K562 (cell line): ENCODE data around the gene PCCA. TPM values are rescaled to one million over a fixed set of nuclear protein-coding genes. Genes with fewer than 3 reads are reported as not detected.

Source experiments
- ATAC-seq: fragments of 200-7000 bp; cut with Tn5 transposase; 3 replicates; pipeline ENCODE4 v1.9.1; 2020; ENCODE audit warnings: moderate library complexity
- BruUV-seq: library from RNA; stranded (reverse); fragments of 400-500 nt; replicated peaks from 2 replicates; lab custom pipeline; 2021; lab: Mats Ljungman, UMichigan
- CTCF ChIA-PET: fragments of 300-600 bp; formaldehyde crosslinking; extraction: SDS; loops from one replicate; lab custom pipeline; 2021; ENCODE audit warnings: low intra/inter-chr PET ratio; lab: Yijun Ruan, JAX
- POLR2A ChIA-PET: fragments of 300-600, 350-650 bp; sonication (Branson Sonifier 250); formaldehyde crosslinking; extraction: SDS; loops from one replicate; lab custom pipeline; 2021; ENCODE audit warnings: antibody characterized with exemption, inconsistent platforms; lab: Yijun Ruan, JAX
- DNase-seq, 4 experiments: peaks; one replicate each; pipeline versions ENCODE4 v3.0.0 to v3.0.0-alpha.2; 2011 to 2018; ENCODE audit warnings: low spot score in 3 of 4, mixed read lengths in 3 of 4; ENCODE audit errors: extremely low read depth in 1 of 4
- FAIRE-seq: peaks from 2 replicates; lab custom pipeline; 2011; peaks lifted over from hg19 to GRCh38; lab: Jason Lieb, UNC
- H2AFZ ChIP-seq: 2 replicates; pipeline ENCODE4 v1.6.0; 2011; ENCODE audit warnings: low read depth, low read length, control low read depth, inconsistent platforms
- H3K27ac ChIP-seq: fragments of 200-600 bp; 3 replicates; pipeline ENCODE4 v1.8.0; 2011; ENCODE audit warnings: low read depth, mild to moderate bottlenecking, control low read depth, inconsistent platforms, low read length, moderate library complexity, mixed read lengths; ENCODE audit errors: extremely low read depth
- H3K27me3 ChIP-seq, 2 experiments: fragments of 300-600 bp in 1 of 2; 2 replicates in 1 of 2; 3 replicates in 1 of 2; pipeline versions ENCODE4 v1.6.0 to v1.8.0; 2011; ENCODE audit warnings: inconsistent platforms in 2 of 2, low read length in 2 of 2, mild to moderate bottlenecking in 1 of 2, mixed read lengths in 1 of 2, moderate library complexity in 1 of 2; ENCODE audit not compliant: control insufficient read depth in 2 of 2, insufficient read depth in 2 of 2
- H3K36me3 ChIP-seq: fragments of 300-600 bp; 3 replicates; pipeline ENCODE4 v1.8.0; 2011; ENCODE audit warnings: mild to moderate bottlenecking, low read length, inconsistent platforms; ENCODE audit not compliant: control insufficient read depth, insufficient read depth
- H3K4me1 ChIP-seq, 2 experiments: fragments of 200-600 bp in 1 of 2; replicated peaks in 1 of 2; 2 replicates in 1 of 2; 3 replicates in 1 of 2; pipeline versions ENCODE4 v1.5.1 to v1.8.0; 2011; ENCODE audit warnings: inconsistent platforms in 2 of 2, low read length in 2 of 2, mild to moderate bottlenecking in 1 of 2, mixed read lengths in 1 of 2, moderate library complexity in 1 of 2; ENCODE audit not compliant: control insufficient read depth in 2 of 2, insufficient read depth in 2 of 2
- H3K4me2 ChIP-seq: 2 replicates; pipeline ENCODE4 v1.6.1; 2011; ENCODE audit warnings: low read length, control low read depth, inconsistent platforms, mixed read lengths; ENCODE audit not compliant: insufficient read depth
- H3K4me3 ChIP-seq: fragments of 200-600 bp; sonication (generic), shearing (Covaris generic); 2 replicates; pipeline ENCODE4 v1.5.1; 2016; ENCODE audit warnings: control low read depth, inconsistent platforms
- H3K79me2 ChIP-seq: fragments of 200-600 bp; 3 replicates; pipeline ENCODE4 v1.8.0; 2011; ENCODE audit warnings: low read length, inconsistent platforms; ENCODE audit not compliant: control insufficient read depth, insufficient read depth
- H3K9ac ChIP-seq, 2 experiments: 2 replicates each; pipeline versions ENCODE4 v1.6.0 to v1.6.1; 2011; ENCODE audit warnings: low read depth in 2 of 2, low read length in 2 of 2, control low read depth in 1 of 2, inconsistent platforms in 1 of 2, mild to moderate bottlenecking in 1 of 2, mixed read lengths in 1 of 2; ENCODE audit not compliant: insufficient read depth in 1 of 2
- H3K9me1 ChIP-seq: one replicate; pipeline ENCODE4 v1.6.0; 2011; ENCODE audit warnings: inconsistent platforms, mild to moderate bottlenecking, low read length, moderate library complexity; ENCODE audit not compliant: control insufficient read depth, insufficient read depth
- H3K9me3 ChIP-seq: replicated peaks from 2 replicates; pipeline ENCODE4 v1.5.1; 2011; ENCODE audit warnings: low read depth, low read length, inconsistent platforms; ENCODE audit not compliant: control insufficient read depth, insufficient read depth
- H4K20me1 ChIP-seq: replicated peaks from 2 replicates; pipeline ENCODE4 v1.6.1; 2011; ENCODE audit warnings: low read length, inconsistent platforms, mixed read lengths; ENCODE audit not compliant: control insufficient read depth, insufficient read depth
- CBFB ChIP-seq: sonication (generic); formaldehyde crosslinking; IDR thresholded peaks from 2 replicates; pipeline ENCODE4 v1.4.0; 2020; ENCODE audit warnings: mild to moderate bottlenecking, missing genetic modification reagents
- CSDE1 ChIP-seq, 2 experiments: fragments of 450-650 bp; IDR thresholded peaks; 2 replicates each; pipeline ENCODE4 v1.6.1; 2016; ENCODE audit warnings: mild to moderate bottlenecking in 1 of 2
- ELK1 ChIP-seq: sonication (generic); formaldehyde crosslinking; IDR thresholded peaks from 2 replicates; pipeline ENCODE4 v1.8.1; 2022; ENCODE audit warnings: missing genetic modification reagents
- GATA2 ChIP-seq: sonication (generic); formaldehyde crosslinking; IDR thresholded peaks from 2 replicates; pipeline ENCODE4 v1.4.0; 2020; ENCODE audit warnings: mild to moderate bottlenecking, missing genetic modification reagents
- HNRNPH1 ChIP-seq: fragments of 200-400 bp; formaldehyde crosslinking; optimal IDR thresholded peaks from 2 replicates; pipeline ENCODE3; 2017; ENCODE audit warnings: low read depth, mild to moderate bottlenecking, low read length, moderate library complexity
- MCM3 ChIP-seq: fragments of 450-650 bp; IDR thresholded peaks from 2 replicates; pipeline ENCODE4 v1.6.1; 2016
- NKRF ChIP-seq: fragments of 450-650 bp; IDR thresholded peaks from 2 replicates; pipeline ENCODE4 v1.6.1; 2016; ENCODE audit warnings: borderline replicate concordance
- NR3C1 ChIP-seq: sonication (generic); formaldehyde crosslinking; IDR thresholded peaks from 2 replicates; pipeline ENCODE4 v1.8.1; 2022; ENCODE audit warnings: missing genetic modification reagents
- PHF8 ChIP-seq: fragments of 200-600 bp; sonication (generic); IDR thresholded peaks from 2 replicates; pipeline ENCODE4 v1.6.1; 2012; ENCODE audit warnings: mixed run types, mild to moderate bottlenecking, inconsistent platforms, low read length, moderate library complexity, borderline replicate concordance
- POU5F1 ChIP-seq: fragments of 150-350 bp; IDR thresholded peaks from 2 replicates; pipeline ENCODE4 v1.6.1; 2014; ENCODE audit warnings: borderline replicate concordance, low read length, low read depth, mild to moderate bottlenecking; ENCODE audit not compliant: partially characterized antibody
- TCF15 ChIP-seq: fragments of 250-450 bp; sonication (Bioruptor Pico); IDR thresholded peaks from 2 replicates; pipeline ENCODE4 v1.8.0; 2022; ENCODE audit warnings: moderate library complexity, mild to moderate bottlenecking, inconsistent platforms
- ZNF124 ChIP-seq: sonication (generic); formaldehyde crosslinking; IDR thresholded peaks from 2 replicates; pipeline ENCODE4 v1.8.1; 2022; ENCODE audit warnings: missing genetic modification reagents
- ZNF354B ChIP-seq: fragments of 250-450 bp; sonication (Bioruptor Pico); IDR thresholded peaks from 2 replicates; pipeline ENCODE4 v1.4.0; 2020
- ZNF507 ChIP-seq: conservative IDR thresholded peaks from 2 replicates; pipeline ENCODE4 v1.6.1; 2017; ENCODE audit warnings: missing genetic modification characterization, missing compliant biosample characterization
- ZNF518B ChIP-seq: fragments of 250-450 bp; sonication (Bioruptor Pico); IDR thresholded peaks from 2 replicates; pipeline ENCODE4 v1.5.0; 2021; ENCODE audit warnings: mild to moderate bottlenecking, moderate library complexity
- WGBS: fragments of 100-300 bp; shearing (Covaris generic); methylation state at CpG from one replicate; pipeline ENCODE4 v1.1.6; 2016; ENCODE audit warnings: low coverage, mixed read lengths; ENCODE audit not compliant: insufficient coverage; ENCODE audit errors: missing lambda C conversion rate; 5-methylcytosine and 5-hydroxymethylcytosine counted together
- in situ Hi-C: fragments of 300-500 bp; cut with MboI; formaldehyde crosslinking; loops from 4 replicates; pipeline ENCODE4 v1.15.0; 2018; ENCODE audit warnings: inconsistent platforms, mixed read lengths
- intact Hi-C: fragments of 100-400 bp; cut with micrococcal nuclease; formaldehyde crosslinking; loops from 2 replicates; pipeline ENCODE4 v1.14.2; 2022
- polyA plus RNA-seq, 8 experiments: library from polyadenylated mRNA; depleted of rRNA in 4 of 8; stranded (reverse) in 5 of 8; unstranded in 3 of 8; fragments of >200 nt; fragmentation: Nextera tagmentation in 2 of 8; fragmentation: Illumina TruSeq in 1 of 8; extraction: Ambion mirVana in 2 of 8; extraction: Trizol in 1 of 8; gene quantifications; 2 replicates each; pipeline versions ENCODE4 v1.2.1 to v1.2.3, GENCODE V29; 2011 to 2014; ENCODE audit warnings: inconsistent platforms in 1 of 8, missing spikeins in 1 of 8
- total RNA-seq, 7 experiments: library from RNA; depleted of rRNA in 6 of 7; stranded (reverse); fragments of >200 nt in 6 of 7; fragmentation: Illumina TruSeq in 2 of 7; extraction: Trizol in 2 of 7; gene quantifications; 2 replicates each; pipeline versions ENCODE4 v1.2.1 to v1.2.3, GENCODE V29; 2011 to 2021; ENCODE audit warnings: low replicate concordance in 1 of 7

The PCCA gene
- total and polyA plus RNA-seq, 9 of the 15 experiments (the other 6 are each of a cell fraction or from before 2014, with no cell fraction given): 5.2 to 14.1 (median 9.7) TPM

GRCh38 chr13:100044936-100045335, 44.0 kb upstream of the PCCA start:
- Histone ChIP-seq H3K36me3 (no peaks in the 10 kb centered on the region), H3K9me1 (no peaks in the 10 kb centered on the region), H3K9me3 (no peaks in the 10 kb centered on the region), H3K9ac (no peak overlapping the region), H2AFZ (no peak overlapping the region), H3K79me2 (no peaks in the 10 kb centered on the region), H3K27ac (no peak overlapping the region), H3K4me2 (no peak overlapping the region), H3K27me3 (no peaks in the 10 kb centered on the region), H4K20me1 (no peaks in the 10 kb centered on the region), H3K4me3 (no peak overlapping the region), H3K4me1 (no peaks in the 10 kb centered on the region)
- no peak for TF ChIP-seq CBFB (CRISPR knock-in tag)
- TF ChIP-seq ZNF124: no peak
- TF ChIP-seq NR3C1 (CRISPR knock-in tag): no peak
- no peak for TF ChIP-seq HNRNPH1
- no peak for TF ChIP-seq GATA2 (CRISPR knock-in tag)
- no peak for TF ChIP-seq MCM3
- TF ChIP-seq POU5F1: no peak
- TF ChIP-seq ZNF507: no peak
- TF ChIP-seq CSDE1 (IDR thresholded peaks at IDR 0.05): no peak
- TF ChIP-seq NKRF: no peak
- no peak for TF ChIP-seq TCF15 (CRISPR knock-in tag)
- TF ChIP-seq ELK1 (CRISPR knock-in tag): no peak
- TF ChIP-seq ZNF518B: no peak
- TF ChIP-seq PHF8: no peak
- TF ChIP-seq ZNF354B (CRISPR knock-in tag): no peak
- FAIRE-seq: no peak
- ChIA-PET CTCF (no interaction called here), POLR2A (no interaction called here)
- in situ Hi-C loops (no loop called here), intact Hi-C loops (loop anchor here (10.0 kb wide), 2 partner anchors 190 to 470 kb away; no protein-coding TSS in a partner anchor)
- 28% methylated on average over 2 of the region's 3 CpGs for WGBS
- ATAC-seq: no peak
- no TSS peak for BruUV-seq
- DNase-seq: no peak
